ENCODE results near the gene FHAD1. TPM values are rescaled to one million over a fixed set of nuclear protein-coding genes. Genes with fewer than 3 reads are reported as not detected.

Gene FHAD1
- total RNA-seq, 1 donor: 0.72 TPM

DNA sequence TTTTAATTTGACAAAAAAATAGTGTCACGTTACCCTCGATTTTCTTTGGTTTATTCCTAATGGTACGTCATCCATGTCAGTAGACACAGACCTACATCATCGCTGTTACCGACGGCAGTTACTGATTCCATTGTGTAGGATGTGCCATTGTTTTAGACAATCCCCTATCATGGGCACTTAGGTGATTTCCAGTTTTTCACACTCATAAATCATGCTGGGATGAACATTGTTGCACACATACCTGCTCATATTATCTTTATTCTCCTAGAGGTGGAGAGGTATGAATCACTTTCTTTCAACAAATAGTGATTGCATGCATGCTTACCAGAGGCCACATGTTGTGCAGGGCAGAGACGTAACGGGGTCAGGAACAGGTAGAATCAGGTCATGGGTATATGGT lies 83.0 kb downstream of the FHAD1 start:
- Histone ChIP-seq H4K20me1 (ENCODE audit: insufficient read depth, low read length) (no peaks in the 10 kb centered on the region), H3K4me1 (ENCODE audit: insufficient read depth, low read length) (peaks cover 18% of the 10 kb centered on the region), H3K4me2 (ENCODE audit: insufficient read depth, low read length) (no peak overlapping the region), H3K4me3 (ENCODE audit: insufficient read depth, low read length) (no peak overlapping the region), H3K27me3 (ENCODE audit: insufficient read depth, low read length) (no peaks in the 10 kb centered on the region), H3K36me3 (ENCODE audit: insufficient read depth, low read length) (no peaks in the 10 kb centered on the region), H3K27ac (ENCODE audit: low read depth, low read length) (no peak overlapping the region), H3K79me2 (ENCODE audit: insufficient read depth, low read length) (no peaks in the 10 kb centered on the region), H3K9me3 (ENCODE audit: low read depth, low read length) (no peaks in the 10 kb centered on the region), H2AFZ (ENCODE audit: low read length) (no peak overlapping the region)
- no peak for DNase-seq (ENCODE audit: insufficient read length, low spot score, missing footprints)
- TF ChIP-seq, protein P1, sequence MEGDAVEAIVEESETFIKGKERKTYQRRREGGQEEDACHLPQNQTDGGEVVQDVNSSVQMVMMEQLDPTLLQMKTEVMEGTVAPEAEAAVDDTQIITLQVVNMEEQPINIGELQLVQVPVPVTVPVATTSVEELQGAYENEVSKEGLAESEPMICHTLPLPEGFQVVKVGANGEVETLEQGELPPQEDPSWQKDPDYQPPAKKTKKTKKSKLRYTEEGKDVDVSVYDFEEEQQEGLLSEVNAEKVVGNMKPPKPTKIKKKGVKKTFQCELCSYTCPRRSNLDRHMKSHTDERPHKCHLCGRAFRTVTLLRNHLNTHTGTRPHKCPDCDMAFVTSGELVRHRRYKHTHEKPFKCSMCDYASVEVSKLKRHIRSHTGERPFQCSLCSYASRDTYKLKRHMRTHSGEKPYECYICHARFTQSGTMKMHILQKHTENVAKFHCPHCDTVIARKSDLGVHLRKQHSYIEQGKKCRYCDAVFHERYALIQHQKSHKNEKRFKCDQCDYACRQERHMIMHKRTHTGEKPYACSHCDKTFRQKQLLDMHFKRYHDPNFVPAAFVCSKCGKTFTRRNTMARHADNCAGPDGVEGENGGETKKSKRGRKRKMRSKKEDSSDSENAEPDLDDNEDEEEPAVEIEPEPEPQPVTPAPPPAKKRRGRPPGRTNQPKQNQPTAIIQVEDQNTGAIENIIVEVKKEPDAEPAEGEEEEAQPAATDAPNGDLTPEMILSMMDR (IDR thresholded peaks at IDR 0.05; ENCODE audit: extremely low read depth, low read depth, low read length): no peak

DNA sequence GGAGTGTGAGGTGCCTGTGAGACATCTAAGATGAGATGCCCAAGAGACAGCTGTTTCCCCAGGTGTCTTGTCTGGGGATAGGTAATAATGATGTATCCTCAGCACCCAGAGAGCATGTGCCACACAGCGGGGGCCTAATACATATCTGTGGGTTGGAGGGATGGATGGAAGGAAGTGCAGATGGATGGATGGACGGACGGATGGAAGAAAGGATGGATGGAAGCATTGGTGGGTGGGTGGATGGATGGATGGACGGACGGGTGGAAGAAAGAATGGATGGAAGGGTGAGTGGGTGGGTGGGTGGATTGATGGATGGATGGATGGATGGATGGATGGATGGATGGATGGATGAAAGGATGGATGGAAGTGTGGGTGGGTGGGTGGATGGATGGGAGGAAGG lies 84.2 kb downstream of the FHAD1 start:
- H3K27ac ChIP-seq (ENCODE audit: low read depth, low read length): no peak overlapping the region
- H3K9me3 ChIP-seq (ENCODE audit: low read depth, low read length): no peaks in the 10 kb centered on the region
- no peak for DNase-seq (ENCODE audit: insufficient read length, low spot score, missing footprints)
- H3K79me2 ChIP-seq (ENCODE audit: insufficient read depth, low read length): no peaks in the 10 kb centered on the region
- no peaks in the 10 kb centered on the region for H4K20me1 ChIP-seq (ENCODE audit: insufficient read depth, low read length)
- no peak overlapping the region for H3K4me2 ChIP-seq (ENCODE audit: insufficient read depth, low read length)
- H3K27me3 ChIP-seq (ENCODE audit: insufficient read depth, low read length): no peaks in the 10 kb centered on the region
- no peak overlapping the region for H2AFZ ChIP-seq (ENCODE audit: low read length)
- H3K4me3 ChIP-seq (ENCODE audit: insufficient read depth, low read length): no peak overlapping the region
- no peaks in the 10 kb centered on the region for H3K36me3 ChIP-seq (ENCODE audit: insufficient read depth, low read length)
- H3K4me1 ChIP-seq (ENCODE audit: insufficient read depth, low read length): peaks cover 18% of the 10 kb centered on the region
- TF ChIP-seq, protein P1 (IDR thresholded peaks at IDR 0.05; ENCODE audit: extremely low read depth, low read depth, low read length): no peak

DNA sequence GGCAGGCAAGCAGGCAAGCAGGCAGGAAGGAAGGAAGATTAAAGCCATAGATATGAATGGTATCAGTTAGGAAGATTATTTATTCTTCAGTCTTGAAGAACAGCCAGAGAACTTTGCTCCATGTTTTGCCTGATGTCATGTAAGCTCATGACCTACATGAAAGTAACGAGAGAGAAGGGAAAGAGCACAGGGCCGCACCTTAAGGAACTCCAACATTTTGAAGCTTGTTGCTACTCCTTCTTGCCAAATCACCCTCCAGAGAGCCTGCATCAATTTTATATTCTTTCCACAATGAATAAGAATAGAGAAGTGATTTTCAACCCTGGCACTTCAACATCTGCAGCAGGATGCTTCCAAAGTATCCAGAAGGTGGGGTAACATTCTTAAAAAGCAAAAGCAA lies 84.7 kb downstream of the FHAD1 start:
- no peaks in the 10 kb centered on the region for H4K20me1 ChIP-seq (ENCODE audit: insufficient read depth, low read length)
- no peak overlapping the region for H3K27ac ChIP-seq (ENCODE audit: low read depth, low read length)
- no peak overlapping the region for H2AFZ ChIP-seq (ENCODE audit: low read length)
- H3K9me3 ChIP-seq (ENCODE audit: low read depth, low read length): no peaks in the 10 kb centered on the region
- H3K4me3 ChIP-seq (ENCODE audit: insufficient read depth, low read length): no peak overlapping the region
- no peak for DNase-seq (ENCODE audit: insufficient read length, low spot score, missing footprints)
- TF ChIP-seq, protein P1 (IDR thresholded peaks at IDR 0.05; ENCODE audit: extremely low read depth, low read depth, low read length): no peak
- H3K4me2 ChIP-seq (ENCODE audit: insufficient read depth, low read length): no peak overlapping the region
- peaks cover 14% of the 10 kb centered on the region for H3K4me1 ChIP-seq (ENCODE audit: insufficient read depth, low read length)
- H3K79me2 ChIP-seq (ENCODE audit: insufficient read depth, low read length): no peaks in the 10 kb centered on the region
- no peaks in the 10 kb centered on the region for H3K27me3 ChIP-seq (ENCODE audit: insufficient read depth, low read length)
- H3K36me3 ChIP-seq (ENCODE audit: insufficient read depth, low read length): no peaks in the 10 kb centered on the region

DNA sequence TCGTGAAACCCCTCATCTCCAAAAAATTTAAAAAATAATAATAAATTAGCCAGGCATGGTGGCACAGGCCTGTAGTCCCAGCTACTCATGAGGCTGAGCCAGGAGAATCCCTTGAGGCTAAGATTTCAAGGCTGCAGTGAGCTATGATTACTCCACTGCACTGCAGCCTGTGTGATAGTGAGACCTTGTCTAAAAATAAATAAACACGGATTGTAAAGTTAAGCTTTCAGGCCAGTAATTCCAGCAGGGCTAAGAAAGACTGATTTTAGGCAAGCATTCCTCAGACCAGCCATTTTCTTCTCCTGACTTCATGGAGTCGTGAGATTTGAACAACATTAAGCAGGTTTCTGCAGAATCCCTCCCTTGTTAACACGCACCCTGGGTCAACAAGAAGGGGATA lies 85.5 kb downstream of the FHAD1 start:
- H3K36me3 ChIP-seq (ENCODE audit: insufficient read depth, low read length): no peaks in the 10 kb centered on the region
- no peak overlapping the region for H3K4me2 ChIP-seq (ENCODE audit: insufficient read depth, low read length)
- no peak overlapping the region for H3K4me3 ChIP-seq (ENCODE audit: insufficient read depth, low read length)
- H3K9me3 ChIP-seq (ENCODE audit: low read depth, low read length): no peaks in the 10 kb centered on the region
- H3K27ac ChIP-seq (ENCODE audit: low read depth, low read length): no peak overlapping the region
- DNase-seq (ENCODE audit: insufficient read length, low spot score, missing footprints): no peak
- H3K4me1 ChIP-seq (ENCODE audit: insufficient read depth, low read length): peaks cover 22% of the 10 kb centered on the region
- no peaks in the 10 kb centered on the region for H3K27me3 ChIP-seq (ENCODE audit: insufficient read depth, low read length)
- no peak overlapping the region for H2AFZ ChIP-seq (ENCODE audit: low read length)
- H4K20me1 ChIP-seq (ENCODE audit: insufficient read depth, low read length): no peaks in the 10 kb centered on the region
- TF ChIP-seq, protein P1 (IDR thresholded peaks at IDR 0.05; ENCODE audit: extremely low read depth, low read depth, low read length): no peak
- H3K79me2 ChIP-seq (ENCODE audit: insufficient read depth, low read length): no peaks in the 10 kb centered on the region

All from osteoblast (primary cell).